COLO668 (cell line): ENCODE results near the gene SLC7A4.
"Not testable (repeated sequence)": the region's sequence is repeated elsewhere in the genome, so short reads cannot be mapped to it uniquely, and the experiment has no call there.

Source experiments
- DNase-seq: peaks from one replicate; lab custom pipeline; 2025; ENCODE audit not compliant: unreplicated experiment; lab: John Stamatoyannopoulos, UW

The SLC7A4 gene

DNA sequence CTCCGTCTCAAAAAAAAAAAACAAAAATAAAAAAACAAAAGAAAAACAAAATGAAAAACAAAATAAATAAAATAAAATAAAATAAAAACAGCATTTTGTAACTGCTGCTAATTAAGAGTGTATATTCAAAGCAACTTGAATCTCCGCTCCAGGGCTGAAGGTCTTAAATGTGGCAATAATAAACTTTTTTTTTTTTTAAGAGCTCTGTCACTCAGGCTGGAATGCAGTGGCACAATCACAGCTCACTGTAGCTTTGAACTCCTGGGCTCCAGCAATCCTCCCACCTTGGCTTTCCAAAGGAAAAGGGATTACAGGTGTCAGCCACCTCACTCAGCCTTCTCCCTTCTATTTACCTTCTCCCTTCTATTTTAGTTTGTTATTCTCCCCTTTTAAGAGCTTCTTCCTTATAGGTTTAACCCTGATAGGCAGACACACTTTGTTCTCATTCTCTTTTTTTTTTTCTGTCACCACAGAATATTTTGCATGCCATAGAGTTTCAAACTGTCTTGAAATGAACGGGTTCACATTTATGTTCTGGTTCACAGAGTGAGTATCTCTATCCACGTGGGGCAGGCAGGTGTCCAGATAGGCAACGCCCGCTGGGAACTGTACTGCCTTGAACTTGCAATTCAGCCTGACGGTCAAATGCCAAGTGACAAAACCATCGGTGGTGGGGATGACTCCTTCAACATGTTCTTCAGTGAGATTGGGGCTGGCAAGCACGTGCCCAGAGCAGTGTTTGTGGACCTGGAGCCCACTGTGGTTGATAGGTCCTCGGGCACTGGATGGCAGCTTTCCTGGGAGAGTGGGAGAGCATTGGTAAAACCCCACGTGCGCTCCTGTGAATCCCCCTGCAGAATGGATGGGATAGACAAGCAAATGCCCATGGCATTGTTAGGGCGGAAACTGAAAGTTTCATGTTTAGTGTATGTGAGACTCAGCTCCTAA lies 32.8 kb upstream of the SLC7A4 start:
- no peak for DNase-seq

GRCh38 chr22:21064425-21064824 lies 32.1 kb upstream of the SLC7A4 start:
- not testable (repeated sequence) for DNase-seq

DNA sequence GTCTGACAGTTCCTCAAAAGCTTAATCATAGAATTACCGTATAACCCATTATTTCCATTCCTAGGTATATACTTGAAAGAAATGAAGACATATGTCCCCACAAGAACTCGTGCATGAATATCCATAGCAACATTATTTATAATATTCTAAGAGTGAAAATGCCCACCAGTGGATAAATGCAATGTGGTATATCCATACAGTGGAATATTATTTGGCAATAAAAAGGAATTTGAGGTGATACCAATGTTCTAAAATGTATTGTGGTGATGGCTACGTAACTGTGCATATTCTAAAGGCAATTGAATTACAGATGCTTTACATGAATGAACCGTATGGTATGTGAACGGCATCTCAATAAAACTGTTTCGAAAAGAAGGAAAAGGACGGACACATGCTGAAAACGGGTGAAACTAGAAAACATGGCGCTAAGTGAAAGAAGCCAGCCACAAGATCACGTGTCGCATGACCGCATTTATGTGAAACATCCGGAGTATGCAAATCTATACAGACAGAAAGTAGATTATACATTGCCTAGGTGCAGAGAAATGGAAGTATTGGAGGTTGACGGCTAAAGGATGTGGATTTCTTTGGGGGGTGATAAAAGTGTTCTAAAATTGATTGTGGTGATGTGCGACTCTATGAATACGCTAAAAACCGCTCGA lies 29.4 kb upstream of the SLC7A4 start:
- DNase-seq: not testable (repeated sequence)

DNA sequence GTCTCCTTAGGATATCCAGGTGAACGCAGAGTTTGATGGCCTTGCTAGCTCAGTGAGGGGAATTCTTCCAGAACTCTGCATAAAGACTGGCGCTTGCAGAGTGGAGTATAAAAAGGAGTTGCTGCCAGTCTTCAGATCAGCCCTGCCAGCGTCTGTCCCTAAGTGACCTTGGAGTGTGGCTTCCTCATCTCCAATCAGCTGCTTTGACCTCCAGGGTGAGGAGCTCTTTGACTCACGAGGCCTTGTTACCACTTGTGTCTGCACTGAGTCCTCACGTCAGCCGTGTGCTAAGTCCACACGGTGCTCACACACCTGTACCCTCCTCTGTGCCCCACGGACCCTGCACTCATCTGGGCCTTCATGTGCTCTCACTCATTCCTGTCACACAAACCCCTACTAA lies 28.0 kb upstream of the SLC7A4 start:
- not testable (repeated sequence) for DNase-seq

DNA sequence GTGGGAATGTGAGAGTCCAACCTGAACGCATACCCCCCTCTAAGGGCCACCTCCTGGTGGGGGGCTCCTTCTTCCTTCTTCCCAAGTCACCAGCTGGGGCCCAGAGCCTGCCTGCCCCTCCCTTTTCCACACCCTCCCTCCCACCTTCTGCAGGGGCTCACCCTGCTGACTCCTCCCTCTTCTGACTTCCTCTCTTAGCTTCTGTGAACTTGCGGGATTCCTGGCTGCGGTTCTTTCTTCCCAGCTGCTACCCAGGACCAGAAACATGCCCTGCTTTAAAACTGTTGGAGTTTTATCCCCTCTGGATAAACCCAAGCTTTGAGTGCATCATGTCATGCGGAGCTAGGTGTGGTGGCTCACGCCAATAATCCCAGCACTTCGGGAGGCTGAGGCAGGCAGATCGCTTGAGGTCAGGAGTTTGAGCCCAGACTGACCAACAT lies 23.5 kb upstream of the SLC7A4 start:
- no peak for DNase-seq

DNA sequence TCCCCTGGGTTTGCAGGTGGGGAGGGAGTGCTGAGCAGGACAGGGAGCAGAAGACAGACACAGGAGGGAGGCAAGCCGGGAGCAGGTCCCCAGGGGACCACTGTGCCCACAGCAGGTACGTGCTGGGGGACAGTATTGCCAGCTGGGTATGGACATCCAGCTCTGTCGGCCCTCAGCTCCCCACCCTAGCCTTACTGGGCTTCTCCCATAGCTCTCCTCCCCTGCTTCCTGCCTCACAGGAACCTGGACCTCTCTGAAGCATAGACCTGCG lies 23.1 kb upstream of the SLC7A4 start:
- no peak for DNase-seq

DNA sequence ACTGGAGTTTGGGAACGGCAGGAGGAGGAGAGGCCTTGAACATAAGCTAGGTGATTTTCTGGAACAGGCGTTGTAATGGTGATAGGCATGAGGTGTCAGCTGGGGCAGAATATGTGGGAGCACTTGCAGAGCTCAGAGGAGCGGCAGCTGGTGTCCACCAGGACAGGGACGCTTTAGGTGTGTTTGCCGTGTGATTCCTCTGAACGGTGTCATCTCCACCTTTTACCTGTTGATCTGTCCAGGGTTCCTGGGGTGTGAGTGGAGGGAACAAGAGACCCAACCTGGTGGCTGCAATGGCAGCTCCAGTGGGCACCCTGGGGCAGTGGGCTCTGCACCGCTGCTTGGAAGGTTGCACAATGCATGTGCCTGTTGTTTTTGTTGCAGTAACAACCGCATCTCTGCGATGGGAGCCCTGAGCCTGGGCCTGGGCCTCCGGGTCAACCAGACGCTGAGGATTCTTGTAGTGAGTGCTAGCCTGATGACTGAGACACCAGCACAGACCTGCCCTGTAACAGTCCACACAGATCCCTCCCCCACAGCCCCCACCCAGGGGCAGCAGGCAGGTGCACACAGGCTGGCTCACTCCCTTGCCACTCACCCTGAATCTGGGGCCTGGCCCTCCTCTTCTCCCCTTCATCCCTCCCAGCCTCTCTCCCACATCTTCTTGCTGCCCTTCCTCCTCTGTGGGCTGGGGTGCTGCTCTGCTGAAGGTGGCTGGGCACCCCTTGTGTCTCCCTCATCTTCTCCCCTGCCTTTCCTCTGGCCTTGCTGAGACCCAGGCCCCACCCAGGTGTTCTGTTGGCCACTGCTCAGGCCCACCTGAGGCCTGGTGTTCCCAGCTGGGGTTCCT lies 22.6 kb upstream of the SLC7A4 start:
- DNase-seq: no peak

- DNase-seq: no peak
Measured at GRCh38 chr22:21054046-21054713, 21.8 kb upstream of the SLC7A4 start.

- no peak for DNase-seq
Measured at GRCh38 chr22:21052715-21053459, 20.5 kb upstream of the SLC7A4 start.

- DNase-seq: no peak
Measured at GRCh38 chr22:21051831-21052400, 19.6 kb upstream of the SLC7A4 start.

DNA sequence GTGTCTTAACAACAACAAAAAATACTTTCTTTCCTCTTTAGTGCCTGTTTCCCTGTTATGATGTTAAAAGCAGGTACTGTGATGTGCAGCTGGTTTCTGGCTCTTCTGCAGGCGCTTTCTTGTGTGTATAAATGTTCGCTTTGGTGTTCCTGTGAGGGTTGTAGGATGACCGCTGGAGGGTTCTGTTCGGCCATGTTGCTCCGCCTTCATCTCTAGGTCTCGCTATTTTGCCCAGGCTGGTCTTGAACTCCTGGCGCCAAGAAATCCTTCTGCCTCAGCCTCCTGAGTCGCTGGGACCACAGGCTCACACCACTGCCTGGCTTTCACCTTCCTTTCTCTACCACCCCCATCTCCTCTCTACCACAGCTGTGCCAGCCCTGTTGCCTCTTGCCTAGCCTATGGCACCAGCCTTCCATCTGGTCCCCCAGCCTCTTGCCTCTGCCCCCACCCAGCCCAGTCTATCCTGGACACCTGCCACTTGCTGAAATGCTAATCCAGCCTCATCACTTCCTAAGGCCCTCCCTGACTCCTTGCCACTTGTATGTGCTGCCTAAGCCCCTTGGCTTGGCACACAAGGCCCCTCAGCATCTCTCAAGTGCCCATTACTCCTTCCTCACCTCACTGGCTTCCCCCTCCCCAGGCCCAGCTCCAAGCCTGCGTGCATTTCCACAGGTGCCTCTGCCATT lies 18.9 kb upstream of the SLC7A4 start:
- DNase-seq: peak; percentile 11

- DNase-seq: not testable (repeated sequence)
Measured at GRCh38 chr22:21048965-21049364, 16.6 kb upstream of the SLC7A4 start.

DNA sequence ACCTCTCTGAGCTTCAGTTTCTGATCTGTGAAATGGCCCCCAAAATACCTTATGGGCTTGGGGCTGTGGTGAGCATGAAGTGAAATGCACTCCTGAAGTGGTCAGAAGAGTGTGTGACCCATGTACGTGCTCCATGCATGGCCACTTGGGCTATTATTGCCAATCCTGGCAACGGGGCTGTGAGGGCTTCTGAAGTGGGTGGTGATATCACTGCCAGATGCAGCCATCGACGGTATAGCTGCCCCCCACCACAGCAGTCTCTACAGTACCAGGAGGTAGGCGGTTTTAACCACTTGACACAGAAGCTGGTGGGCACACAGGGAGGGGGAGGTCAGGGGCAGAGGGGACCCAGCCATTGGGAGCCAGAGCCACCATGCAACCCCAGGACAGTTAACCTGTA lies 16.1 kb upstream of the SLC7A4 start:
- DNase-seq: not testable (repeated sequence)

DNA sequence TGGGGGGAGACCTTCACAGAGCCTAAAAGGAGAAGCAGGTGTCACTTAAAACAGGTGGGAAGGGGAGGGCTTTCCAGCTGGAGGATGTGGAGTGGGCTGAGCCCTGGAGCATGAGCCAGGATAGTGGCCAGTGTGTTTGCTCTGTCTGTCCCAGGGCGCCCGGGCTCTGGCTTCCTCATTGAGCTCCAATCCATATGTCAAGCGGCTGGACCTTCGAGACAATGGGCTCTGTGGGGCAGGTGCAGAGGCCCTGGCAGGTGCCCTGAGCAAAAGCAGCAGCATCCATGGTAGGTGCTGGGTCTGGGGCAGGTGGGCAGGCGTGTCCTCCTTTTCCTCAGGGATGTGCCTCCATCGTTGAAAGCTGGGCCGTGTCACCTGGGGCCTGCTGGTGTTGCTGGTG lies 15.4 kb upstream of the SLC7A4 start:
- peak; percentile 95 for DNase-seq

- DNase-seq: no peak
Measured at GRCh38 chr22:21047035-21047661, 14.8 kb upstream of the SLC7A4 start.

- DNase-seq: peak; percentile 97
Measured at GRCh38 chr22:21045585-21046294, 13.4 kb upstream of the SLC7A4 start, which contains the start of gene LRRC74B. LRRC74B (plus strand) TSS chr22:21045946; CDS start chr22:21045987, 41 bp downstream.

- DNase-seq: peak; percentile 61
Measured at GRCh38 chr22:21044931-21045584, 12.7 kb upstream of the SLC7A4 start.
